GM10248 (cell line): ENCODE data around the gene FGD3.

ENCODE experiments used
- CTCF ChIA-PET: fragments of 300-600 bp; sonication (Branson Sonifier 250); formaldehyde crosslinking; extraction: SDS; loops from one replicate; lab custom pipeline; 2021; ENCODE audit warnings: antibody characterized with exemption; lab: Yijun Ruan, JAX
- POLR2A ChIA-PET: fragments of 350-650 bp; sonication (Branson Sonifier 250); formaldehyde crosslinking; extraction: SDS; loops from one replicate; lab custom pipeline; 2020; ENCODE audit warnings: antibody characterized with exemption; lab: Yijun Ruan, JAX
- DNase-seq: peaks from one replicate; pipeline ENCODE4 v3.0.0; 2012; ENCODE audit errors: extremely low spot score
- TF ChIP-seq, protein P1 (sequence below): IDR thresholded peaks from 2 replicates; pipeline ENCODE4 v1.5.1; 2012; ENCODE audit warnings: mild to moderate bottlenecking, low read depth; ENCODE audit errors: extremely low read depth, missing control alignments, control extremely low read depth

The FGD3 gene

DNA sequence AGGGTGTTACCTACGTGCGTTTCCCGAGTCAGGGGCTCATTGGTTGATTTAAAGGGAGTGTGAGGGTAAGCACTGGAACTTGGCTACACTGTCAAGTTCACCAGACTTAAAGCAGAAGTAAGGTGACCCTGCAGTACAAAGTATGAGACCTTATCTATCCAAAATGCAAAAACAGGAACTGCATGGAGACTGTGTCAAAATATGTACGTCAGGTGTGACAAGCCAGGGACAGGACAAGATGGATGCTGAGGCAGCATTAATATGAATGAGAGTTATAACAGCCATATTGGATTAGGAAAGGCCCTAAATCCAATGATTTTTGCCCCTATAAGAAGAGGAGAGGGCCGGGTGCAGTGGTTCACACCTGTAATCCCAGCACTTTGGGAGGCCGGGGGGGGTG is 95.8 kb downstream of the FGD3 start:
- TF ChIP-seq, protein P1, sequence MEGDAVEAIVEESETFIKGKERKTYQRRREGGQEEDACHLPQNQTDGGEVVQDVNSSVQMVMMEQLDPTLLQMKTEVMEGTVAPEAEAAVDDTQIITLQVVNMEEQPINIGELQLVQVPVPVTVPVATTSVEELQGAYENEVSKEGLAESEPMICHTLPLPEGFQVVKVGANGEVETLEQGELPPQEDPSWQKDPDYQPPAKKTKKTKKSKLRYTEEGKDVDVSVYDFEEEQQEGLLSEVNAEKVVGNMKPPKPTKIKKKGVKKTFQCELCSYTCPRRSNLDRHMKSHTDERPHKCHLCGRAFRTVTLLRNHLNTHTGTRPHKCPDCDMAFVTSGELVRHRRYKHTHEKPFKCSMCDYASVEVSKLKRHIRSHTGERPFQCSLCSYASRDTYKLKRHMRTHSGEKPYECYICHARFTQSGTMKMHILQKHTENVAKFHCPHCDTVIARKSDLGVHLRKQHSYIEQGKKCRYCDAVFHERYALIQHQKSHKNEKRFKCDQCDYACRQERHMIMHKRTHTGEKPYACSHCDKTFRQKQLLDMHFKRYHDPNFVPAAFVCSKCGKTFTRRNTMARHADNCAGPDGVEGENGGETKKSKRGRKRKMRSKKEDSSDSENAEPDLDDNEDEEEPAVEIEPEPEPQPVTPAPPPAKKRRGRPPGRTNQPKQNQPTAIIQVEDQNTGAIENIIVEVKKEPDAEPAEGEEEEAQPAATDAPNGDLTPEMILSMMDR: no peak
- ChIA-PET CTCF (no interaction called here), POLR2A (no interaction called here)
- DNase-seq: no peak

DNA sequence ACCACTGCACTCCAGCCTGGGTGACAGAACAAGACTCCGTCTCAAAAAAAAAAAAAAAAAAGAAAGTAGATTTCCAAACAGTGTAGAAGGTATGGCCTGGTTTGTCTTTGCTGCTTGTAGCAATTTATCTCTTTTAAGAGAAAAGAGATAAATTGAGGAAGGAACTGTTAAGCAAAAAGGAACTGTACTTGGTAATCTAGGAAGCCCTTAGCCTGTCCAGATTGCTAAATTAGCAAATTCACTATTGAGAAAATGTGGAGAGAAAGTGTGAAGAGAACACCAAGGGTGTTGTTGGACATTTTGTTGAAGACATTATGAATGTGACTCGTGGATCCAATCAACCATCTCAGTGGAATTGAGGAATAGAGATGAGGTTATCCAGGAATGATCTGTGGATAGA is 98.2 kb downstream of the FGD3 start:
- ChIA-PET CTCF (no interaction called here), POLR2A (no interaction called here)
- DNase-seq: no peak
- TF ChIP-seq, protein P1: no peak

DNA sequence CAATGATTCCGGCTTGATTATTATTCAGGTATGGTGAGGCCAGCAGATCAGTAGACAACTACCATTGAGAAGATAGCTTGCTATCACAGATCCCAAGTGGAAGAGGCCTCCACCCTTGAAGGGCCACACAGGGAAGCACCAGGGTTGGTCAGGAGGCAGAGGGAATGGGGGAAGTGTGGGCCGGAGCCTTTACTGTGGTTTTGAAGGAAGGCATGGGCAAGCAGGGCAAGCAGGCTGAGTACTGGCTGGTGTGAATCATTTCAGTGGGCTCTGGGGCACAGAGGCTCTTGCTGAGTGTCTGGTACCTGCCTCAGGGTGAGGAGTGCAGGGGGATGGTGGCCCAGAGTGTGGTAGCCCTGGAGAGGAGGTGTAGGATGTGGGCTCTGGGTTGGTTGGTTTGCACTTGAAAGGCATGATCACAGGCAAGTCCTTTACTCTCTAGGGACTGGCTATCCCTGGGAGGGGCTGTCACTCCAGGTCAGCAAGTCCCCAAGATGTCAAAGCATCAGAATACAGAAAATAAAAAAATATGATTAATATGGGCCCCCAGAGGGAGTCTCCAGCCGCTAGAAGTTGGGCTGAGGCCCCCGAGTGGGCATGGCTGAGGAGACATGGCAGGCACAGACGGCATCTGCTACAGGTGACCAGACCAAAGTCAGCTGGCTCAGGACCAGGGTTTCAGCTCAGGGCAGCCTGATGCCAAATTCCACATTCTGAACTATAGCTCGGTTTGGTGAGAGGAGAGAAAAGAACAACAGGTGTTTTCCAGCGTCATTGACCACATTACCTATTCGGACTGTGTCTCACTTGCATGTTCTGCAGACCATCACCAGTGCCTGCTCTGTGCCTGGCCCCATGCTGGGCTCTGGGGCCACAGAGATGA is 101.5 kb downstream of the FGD3 start:
- CTCF ChIA-PET: interaction anchor here (2.2 kb wide), 1 partner anchor 46 kb away, joined by 6 read pairs; no protein-coding TSS in a partner anchor
- TF ChIP-seq, protein P1: no peak
- POLR2A ChIA-PET: no interaction called here
- no peak for DNase-seq

DNA sequence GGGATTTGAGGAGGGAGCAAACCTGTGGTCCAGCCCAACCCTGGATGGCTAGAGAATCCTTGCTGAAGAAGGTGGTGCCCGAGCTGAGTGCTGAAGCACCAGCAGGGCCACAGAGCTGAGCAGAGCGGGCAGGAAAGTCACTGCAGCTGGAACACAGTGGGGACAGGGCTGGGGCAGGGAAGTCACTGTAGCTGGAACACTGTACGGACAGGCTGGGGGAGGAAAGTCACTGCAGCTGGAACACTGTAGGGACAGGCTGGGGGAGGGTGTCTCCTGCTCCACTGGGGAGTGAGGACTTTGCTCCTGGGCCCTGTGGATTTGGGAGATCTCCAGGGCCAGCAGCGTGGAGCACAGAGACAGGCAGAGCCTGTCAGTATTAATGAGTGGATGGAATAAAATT is 102.2 kb downstream of the FGD3 start:
- ChIA-PET POLR2A (no interaction called here), CTCF (interaction anchor here (2.2 kb wide), 1 partner anchor 46 kb away, joined by 6 read pairs; no protein-coding TSS in a partner anchor)
- TF ChIP-seq, protein P1: no peak
- no peak for DNase-seq

DNA sequence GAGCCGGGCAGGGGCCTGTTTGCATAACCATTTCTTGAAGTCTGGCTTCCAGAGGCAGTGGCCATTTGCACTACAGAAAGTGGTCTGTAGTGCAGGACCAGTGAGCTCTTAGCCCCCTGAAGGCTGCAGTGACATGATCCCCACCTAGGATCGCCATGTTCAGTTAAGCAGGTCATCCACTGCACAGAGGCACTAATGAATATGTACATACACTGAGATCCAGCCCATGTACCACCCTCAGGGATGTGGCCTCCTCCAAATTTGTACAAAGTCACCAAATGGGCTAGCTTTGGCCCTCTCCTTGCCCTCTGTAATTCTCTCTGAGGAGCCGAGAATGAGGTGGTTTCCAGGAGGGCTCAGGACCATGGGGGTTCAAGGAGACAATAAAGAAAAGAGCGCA is 102.9 kb downstream of the FGD3 start:
- POLR2A ChIA-PET: no interaction called here
- DNase-seq: no peak
- CTCF ChIA-PET: no interaction called here
- TF ChIP-seq, protein P1: no peak

DNA sequence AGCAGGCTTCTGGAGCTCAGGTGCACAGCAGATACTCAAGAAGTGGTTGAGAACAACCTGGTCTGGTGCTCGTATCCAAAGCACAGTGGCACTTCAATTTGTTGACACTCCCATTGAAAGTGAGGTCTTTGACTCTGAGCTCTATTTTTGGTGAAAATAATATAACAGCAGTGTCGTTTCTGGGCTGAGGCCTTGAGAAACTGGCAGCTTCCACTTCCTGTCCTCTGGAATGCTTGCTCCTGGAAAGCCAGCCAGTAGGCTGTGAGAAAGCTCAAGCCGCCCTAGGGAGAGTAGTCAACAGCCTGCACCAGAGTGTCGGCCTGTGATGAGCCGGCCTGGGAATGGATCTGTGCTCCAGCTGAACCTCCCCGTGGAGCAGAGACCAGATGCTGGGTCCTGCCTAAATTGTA is 104.4 kb downstream of the FGD3 start:
- no peak for DNase-seq
- TF ChIP-seq, protein P1: no peak
- CTCF ChIA-PET: interaction anchor here (1.3 to 1.7 kb wide), 2 partner anchors 12 to 27 kb away, joined by 3 to 5 read pairs; no protein-coding TSS in a partner anchor
- POLR2A ChIA-PET: interaction anchor here (1.3 kb wide), 1 partner anchor 14 kb away, joined by 3 read pairs; no protein-coding TSS in a partner anchor
